Measurements from ENCODE around the gene PPBP.
"Not testable (repeated sequence)": the region's sequence is repeated elsewhere in the genome, so short reads cannot be mapped to it uniquely, and the experiment has no call there.

PPBP gene

GRCh38 chr4:73991742-73992000, 3.7 kb upstream of the PPBP start:
- DNase-seq: no peak

GRCh38 chr4:73990988-73991741, 3.2 kb upstream of the PPBP start:
- no peak for DNase-seq

GRCh38 chr4:73989928-73990327, 1.9 kb upstream of the PPBP start:
- no peak for DNase-seq

GRCh38 chr4:73989031-73989430, 1.0 kb upstream of the PPBP start:
- no peak for DNase-seq

GRCh38 chr4:73985528-73985852, 2.5 kb downstream of the PPBP start:
- DNase-seq: no peak

- DNase-seq: no peak
Observed at GRCh38 chr4:73984736-73985527, 3.1 kb downstream of the PPBP start.

DNA sequence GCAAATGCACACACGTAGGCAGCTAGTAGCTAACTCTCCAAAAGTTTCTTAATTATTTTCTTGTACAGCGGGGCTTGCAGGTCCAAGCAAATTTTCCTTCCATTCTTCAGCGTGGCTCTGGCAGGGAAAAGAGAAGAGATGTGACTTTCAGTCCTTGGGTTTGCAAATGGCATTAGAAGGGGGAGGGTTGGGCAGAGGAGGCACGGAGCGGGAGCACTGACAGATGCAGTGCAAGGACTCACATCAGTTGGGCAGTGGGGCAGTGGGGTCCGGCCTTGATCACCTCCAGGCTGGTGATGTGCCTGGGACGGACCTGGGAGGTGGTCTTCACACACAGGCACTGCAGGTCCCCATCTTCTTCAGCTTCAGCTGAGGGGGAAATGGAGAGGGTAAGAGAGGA, 6.8 kb downstream of the PPBP start:
- DNase-seq: not testable (repeated sequence)

DNA sequence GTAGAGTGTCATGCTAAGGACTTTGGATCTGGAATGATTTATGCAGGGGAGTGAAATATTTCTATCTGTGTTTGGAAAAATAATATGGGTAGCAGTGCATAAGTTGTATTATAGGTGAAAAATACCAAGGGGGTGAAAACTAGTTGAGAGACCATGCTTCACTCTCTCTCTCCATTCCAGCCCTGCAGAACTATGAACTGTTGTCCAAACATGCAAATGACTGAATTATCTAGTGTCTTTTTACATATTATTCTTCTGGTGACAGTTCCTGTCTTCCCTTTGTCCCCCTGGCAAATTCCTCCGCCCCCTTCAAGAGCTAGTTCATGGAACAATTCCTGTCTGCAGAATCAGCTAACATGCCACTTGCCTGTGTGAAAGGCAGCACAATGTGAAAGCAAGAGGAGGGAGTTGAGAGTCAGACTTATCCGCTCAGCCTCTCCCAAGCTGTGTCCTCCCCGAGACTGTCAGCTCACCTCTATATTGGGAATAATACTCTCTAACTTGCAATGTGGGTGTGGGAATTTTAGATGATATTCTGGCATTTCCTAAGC, 8.5 kb downstream of the PPBP start:
- no peak for DNase-seq

DNA sequence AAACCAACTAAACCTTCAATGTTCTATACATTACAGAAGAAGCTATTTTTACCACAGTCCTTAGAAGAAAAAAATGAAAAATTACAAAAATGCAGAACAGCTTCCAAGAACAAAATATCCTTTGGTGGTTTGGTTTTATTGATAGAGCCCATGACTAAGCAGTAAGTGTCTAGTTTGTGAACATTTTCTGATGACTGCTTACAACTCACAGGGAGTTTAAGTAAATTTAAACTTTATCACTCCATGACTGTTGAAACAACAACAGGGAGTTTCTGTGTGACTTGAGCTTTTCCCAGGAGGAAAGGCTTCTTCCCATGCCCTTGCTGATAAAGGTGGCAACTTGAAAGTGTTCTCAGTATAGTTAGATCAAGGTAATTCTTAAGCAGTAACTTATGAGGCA, 9.1 kb downstream of the PPBP start:
- no peak for DNase-seq

DNA sequence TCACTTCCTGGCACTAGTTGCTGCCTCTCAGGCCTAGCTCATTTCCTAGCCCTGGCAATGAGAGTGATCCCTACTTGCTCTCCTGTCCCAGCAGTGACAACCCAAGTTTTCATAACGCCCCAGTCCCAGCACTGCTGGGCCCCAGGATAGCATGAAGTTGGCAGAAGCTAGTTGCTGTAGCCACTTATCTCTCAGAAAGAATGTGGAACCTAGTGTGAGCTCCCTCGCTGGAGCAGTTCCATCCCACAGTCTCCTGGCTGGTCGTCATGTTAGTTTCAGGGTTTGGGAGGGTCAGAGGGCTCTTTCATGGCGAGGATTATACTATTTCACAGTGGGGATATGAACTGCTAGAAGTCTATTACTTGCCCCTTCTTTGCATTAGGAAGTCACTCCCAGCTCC, 11.3 kb downstream of the PPBP start:
- DNase-seq: no peak

- no peak for DNase-seq
Observed at GRCh38 chr4:73976217-73976616, 11.8 kb downstream of the PPBP start.

DNA sequence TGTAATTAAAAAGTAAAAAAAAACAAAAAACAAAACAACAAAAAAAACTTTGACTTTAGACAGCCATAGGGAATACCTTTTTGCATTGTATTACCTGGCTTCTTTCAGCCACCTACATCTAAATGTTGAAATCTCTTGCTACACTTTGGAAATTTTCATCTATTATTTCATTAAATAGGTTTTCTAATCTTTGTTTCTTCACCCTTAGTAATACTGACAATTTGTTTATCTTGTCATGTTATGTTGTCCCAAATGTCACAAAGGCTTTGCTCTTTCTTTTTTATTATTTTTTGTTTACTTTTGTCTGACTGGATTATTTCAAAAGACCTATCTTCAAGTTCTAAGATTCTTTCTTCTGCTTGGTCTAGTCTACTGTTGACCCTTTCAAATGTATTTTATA, 13.6 kb downstream of the PPBP start:
- no peak for DNase-seq

GRCh38 chr4:73970945-73971344, 17.0 kb downstream of the PPBP start:
- no peak for DNase-seq

GRCh38 chr4:73970011-73970410, 18.0 kb downstream of the PPBP start:
- no peak for DNase-seq

GRCh38 chr4:73967866-73968265, 20.1 kb downstream of the PPBP start:
- DNase-seq: no peak

DNA sequence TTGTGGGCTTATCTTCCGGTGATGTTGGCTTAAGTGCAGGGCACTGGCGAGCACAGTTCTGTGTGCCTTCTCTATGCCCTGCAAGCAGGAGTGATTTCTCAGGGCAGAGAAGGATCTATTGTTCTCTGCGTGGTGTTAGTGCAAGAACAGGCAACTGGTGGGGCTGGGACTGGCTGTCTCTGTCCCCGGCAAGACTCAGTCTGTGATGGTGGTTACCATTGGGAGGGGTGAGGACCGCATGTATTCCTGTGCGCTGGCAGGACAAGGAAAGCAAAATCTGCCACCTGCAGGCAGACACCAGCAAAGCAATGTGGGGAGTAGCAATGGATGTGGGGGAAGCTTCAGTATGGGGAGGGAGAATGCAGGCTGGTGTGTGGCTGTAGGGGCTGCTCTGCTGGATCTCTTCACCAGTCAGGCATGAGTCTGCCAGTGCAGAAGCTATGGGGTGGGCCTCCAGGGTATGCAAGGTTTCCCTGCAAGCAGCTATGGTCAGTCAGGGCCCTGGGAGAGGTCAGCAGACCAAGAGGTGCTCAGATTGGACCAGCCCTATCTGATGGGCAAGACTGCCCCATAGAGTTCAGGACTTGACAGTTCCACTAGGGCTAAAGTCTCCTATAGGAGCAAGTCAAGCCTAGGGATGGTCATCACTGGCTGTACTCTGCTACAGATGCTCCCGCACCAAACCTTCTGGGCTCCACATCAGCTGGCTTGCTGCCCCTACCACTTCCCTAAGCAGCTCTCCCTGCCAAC, 23.0 kb downstream of the PPBP start:
- no peak for DNase-seq

DNA sequence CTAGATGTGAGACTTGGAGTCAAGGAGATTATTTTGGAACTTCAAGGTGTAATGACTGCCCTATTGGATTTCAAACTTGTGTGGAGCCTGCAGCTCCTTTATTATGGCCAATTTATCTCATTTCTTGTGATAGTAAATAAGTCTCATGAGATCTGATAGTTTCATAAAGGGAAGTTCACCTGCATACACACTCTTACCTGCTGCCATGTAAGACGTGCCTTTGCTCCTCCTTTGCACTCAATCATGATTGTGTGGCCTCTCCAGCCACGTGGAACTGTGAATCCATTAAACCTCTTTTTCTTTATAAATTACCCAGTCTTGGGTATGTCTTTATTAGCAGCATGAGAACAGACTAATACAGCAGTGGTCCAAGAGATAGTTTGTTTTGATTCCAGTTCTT, 25.3 kb downstream of the PPBP start:
- no peak for DNase-seq

- DNase-seq: not testable (repeated sequence)
Observed at GRCh38 chr4:73959041-73959440, 28.9 kb downstream of the PPBP start.

GRCh38 chr4:73952352-73952751, 35.6 kb downstream of the PPBP start:
- no peak for DNase-seq

DNA sequence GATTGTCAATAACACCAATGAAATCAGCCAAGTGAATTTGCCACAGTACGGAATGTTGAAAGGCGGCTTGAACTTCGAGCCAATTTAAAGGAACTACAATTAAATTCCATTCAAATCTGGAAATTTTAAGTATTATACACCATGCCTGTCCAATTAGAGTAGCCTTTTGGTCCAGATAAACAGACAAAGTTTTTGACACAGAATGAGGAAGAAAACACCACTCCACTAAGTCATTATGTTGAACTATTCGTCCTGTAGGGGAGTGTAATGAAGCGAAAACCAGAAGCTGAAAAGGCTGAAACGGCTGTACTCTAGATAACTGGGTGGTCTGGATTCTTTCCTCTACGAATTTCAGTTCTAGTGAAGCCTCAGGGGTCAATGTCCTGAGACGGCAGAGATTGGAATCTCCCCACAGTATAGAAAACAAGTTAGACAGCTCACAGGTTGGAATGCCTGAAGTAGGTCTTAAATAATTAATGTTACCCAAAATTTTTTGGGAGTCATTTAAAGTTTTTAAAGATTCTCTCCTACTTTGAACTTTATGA, 37.5 kb downstream of the PPBP start:
- DNase-seq: not testable (repeated sequence)

DNA sequence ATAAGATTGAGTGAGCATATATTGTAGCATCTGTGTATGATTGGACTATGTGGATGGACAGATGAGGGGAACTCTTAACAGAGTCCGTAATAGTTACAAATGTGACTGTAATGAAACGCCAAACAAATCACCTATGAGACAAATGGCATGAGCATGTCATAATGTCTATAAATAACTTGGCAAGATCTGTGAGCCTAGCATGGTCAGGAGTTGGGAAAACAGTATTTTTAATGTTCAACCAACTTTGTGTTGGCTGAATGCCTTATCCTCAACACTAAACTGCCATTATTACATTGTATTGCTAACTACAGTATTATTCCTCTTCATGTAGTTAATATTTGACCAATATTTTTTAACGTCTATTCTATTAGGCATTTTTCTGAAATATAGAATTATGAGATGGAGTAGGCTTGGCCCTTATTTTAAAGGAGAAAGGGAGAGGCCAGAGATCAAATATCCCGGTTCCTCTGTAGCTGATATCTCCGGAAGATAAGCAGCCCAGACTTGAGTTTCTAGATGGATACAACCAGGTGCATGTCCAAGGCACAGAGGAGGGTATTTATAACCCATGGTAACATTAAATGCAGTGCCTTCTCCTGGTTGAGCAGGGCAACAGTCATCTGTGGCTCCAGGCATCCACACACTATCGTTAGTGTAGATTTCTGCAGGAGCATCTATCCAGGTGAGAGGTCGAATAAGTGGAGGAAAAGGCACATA, 38.8 kb downstream of the PPBP start:
- DNase-seq: no peak

- DNase-seq: no peak
Observed at GRCh38 chr4:73948291-73948690, 39.7 kb downstream of the PPBP start.
